T-helper 1 cell treated with Interleukin-12 subunit alpha and Interleukin-12 subunit beta and Interleukin-4 antibody, amounts not matched to agents 30 ng/mL and 1 ng/mL, for 36 hours (primary cell): Measurements from ENCODE around the gene CHRNA3. TPM values are rescaled to one million over a fixed set of nuclear protein-coding genes. Genes with fewer than 3 reads are reported as not detected.

Source experiments
- intact Hi-C: fragments of 100-400 bp; cut with micrococcal nuclease; formaldehyde crosslinking; loops from one replicate; pipeline ENCODE4 v1.15.1; 2024
- total RNA-seq: library from RNA; stranded (reverse); gene quantifications from 2 replicates; pipeline ENCODE4 v1.2.3, GENCODE V29; 2022

Gene CHRNA3
- total RNA-seq, 1 donor from 2014 or later = not detected

- intact Hi-C loops = loop anchor here (1.0 kb wide), 1 partner anchor 71 kb away; no protein-coding TSS in a partner anchor
These were observed 17.1 kb upstream of the CHRNA3 start for GRCh38 chr15:78637776-78638435.

GRCh38 chr15:78636378-78636859 is 15.6 kb upstream of the CHRNA3 start:
- intact Hi-C loops = no loop called here

DNA sequence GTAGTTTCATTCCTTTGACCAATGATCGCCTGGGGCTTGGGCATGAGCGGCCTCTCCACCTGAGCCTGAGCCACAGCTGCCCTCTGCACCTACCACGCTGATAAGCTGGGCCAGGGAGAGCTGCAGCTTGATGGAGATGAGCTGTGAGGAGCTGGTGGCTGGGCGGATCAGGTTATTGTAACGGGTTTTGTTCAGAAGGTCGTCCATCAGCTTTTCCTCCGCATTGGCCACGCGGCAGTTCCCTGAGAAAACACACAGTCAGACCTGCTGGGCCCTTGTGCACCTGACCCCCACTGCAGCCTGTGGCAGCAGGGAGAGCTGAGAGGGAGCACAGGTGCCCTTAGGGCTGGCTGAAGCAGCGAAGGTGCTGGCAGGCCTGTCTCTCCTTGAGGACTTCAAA is 14.6 kb upstream of the CHRNA3 start:
- intact Hi-C loops = no loop called here

- intact Hi-C loops = no loop called here
These were observed 13.7 kb upstream of the CHRNA3 start for GRCh38 chr15:78634210-78635145.

GRCh38 chr15:78633348-78633747 is 12.6 kb upstream of the CHRNA3 start:
- intact Hi-C loops = no loop called here

- intact Hi-C loops = no loop called here
These were observed 10.3 kb upstream of the CHRNA3 start for GRCh38 chr15:78630886-78631633.

DNA sequence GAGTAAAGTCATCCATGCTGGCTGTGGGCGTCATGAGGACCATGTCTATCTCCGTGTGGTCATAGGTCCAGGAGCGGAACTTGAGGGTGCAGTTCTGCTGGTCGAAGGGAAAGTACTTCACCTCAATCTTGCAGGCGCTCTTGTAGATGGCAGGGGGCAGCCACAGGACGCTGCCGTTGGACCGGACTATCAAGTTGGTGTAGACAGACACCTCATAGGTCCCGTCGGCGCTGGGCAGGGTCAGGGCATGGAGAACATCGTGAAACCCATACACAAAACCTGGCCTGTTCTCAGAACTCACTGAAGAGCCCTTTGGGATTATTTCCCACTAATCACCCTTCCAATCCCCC is 8.9 kb upstream of the CHRNA3 start:
- intact Hi-C loops = no loop called here

GRCh38 chr15:78629031-78629715 is 8.4 kb upstream of the CHRNA3 start:
- intact Hi-C loops = no loop called here

- intact Hi-C loops = no loop called here
These were observed 7.4 kb upstream of the CHRNA3 start for GRCh38 chr15:78628227-78628626.

DNA sequence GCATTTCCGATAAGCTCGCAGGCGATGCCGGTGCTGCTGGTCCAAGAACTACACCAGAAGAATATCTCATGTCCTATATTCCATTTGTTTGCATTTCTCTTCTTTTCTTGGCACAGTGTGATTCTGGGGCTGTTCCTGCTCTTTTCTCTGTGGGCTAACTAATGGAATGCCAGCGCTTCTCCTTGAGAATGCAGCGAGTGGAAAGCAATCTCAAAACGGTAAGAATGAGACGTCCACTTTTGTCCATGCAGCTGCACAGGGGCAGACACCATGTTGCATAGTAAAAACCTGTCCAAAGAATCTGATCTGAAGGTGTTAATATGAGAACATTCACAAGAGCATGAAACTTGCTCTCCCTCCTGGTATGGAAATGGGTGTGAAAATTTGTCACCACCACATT is 6.6 kb upstream of the CHRNA3 start:
- intact Hi-C loops = no loop called here

DNA sequence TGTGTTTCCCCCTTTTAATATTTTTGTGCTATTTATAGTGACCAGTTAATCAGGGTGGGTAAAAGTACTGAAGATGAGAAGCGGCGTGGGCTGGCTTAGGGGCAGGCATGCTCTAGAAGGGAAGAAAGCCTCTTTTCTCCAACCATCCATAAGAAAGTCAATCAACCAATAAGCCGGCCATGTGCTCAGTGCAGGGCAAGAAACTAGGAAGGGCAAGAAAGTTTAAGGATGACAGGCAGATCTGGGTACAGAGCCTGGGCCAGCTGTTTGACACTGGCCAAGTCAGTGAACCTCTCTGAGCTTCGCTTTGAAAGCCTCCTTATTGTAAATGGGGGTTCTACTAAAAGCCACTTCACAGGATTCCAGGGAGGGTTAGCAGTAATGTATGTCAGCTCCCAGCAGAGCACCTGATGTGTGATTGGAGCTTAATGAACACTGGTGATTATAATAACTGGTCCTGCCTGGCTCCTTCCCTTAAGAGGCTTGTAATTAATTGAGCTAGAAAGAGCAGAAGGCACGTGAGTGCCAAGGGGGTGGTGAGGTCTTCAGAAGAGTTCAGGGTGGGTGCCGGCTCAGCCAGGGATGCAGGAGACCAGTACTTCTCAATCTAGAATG is 5.7 kb upstream of the CHRNA3 start:
- intact Hi-C loops = no loop called here

DNA sequence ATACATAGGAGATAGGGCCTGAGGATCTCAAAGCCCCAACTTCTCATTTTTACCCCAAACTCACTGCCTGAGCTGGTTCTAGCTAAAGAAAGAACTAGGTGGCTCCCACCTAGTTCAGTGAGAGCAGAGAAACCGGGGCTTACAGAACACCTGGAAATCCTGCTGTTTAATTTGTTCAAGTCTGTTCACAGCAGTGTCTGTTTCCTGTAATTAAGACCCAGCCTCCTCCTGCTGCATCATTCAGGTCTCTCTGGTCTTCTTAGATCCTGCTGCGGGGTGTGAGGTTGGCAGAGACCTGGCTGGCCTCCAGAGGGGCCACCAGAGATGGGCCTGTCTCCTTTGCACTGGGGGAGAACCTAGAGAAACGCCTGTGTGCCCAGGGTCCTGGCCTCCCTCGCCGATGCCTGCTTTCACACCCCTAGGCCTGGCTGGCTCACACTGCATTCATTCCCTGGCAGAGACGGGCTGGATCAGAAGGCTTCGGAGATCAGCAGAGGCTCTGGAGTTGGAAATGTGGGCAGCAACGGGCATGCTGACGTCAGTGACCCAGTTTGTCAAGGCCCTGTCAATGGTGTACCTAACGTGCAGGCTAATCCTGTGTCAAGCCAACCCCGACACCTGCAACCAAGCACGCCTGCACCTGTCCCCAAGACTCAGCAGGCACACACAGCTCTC is 4.9 kb upstream of the CHRNA3 start:
- intact Hi-C loops = no loop called here

- intact Hi-C loops = no loop called here
These were observed 4.1 kb upstream of the CHRNA3 start for GRCh38 chr15:78624651-78625590.

GRCh38 chr15:78623786-78624497 is 3.1 kb upstream of the CHRNA3 start:
- intact Hi-C loops = no loop called here

GRCh38 chr15:78621810-78622402 is 1.1 kb upstream of the CHRNA3 start:
- intact Hi-C loops = no loop called here

DNA sequence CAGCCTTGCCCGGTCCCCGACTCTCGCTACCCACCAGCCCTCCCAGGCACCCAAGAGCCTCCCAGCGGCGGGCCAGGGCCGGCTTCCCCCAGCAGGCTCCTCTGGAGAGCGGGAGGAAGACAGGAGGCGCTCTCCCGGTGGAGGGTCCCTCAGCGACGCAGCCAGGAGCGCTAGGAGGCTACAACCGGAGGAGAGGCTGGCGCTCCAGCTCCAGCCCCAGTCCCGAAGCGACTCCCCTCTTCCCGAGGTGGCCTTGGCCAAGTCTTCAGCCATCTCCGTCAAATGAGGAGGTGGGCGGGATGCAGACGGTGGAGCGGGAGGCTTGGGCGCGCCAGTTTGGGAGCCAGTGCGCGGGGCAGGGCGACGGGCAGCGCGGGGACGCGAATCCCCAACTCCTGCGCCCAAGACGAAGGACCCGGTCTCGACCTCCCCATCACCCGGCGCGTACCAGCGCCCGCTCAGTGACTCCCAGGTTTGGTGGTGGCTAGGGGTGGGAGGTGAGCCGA is 722 bp downstream of the CHRNA3 start:
- intact Hi-C loops = no loop called here

- intact Hi-C loops = loop anchor here (2.0 kb wide), 1 partner anchor 566 kb away; no protein-coding TSS in a partner anchor
These were observed 1.5 kb downstream of the CHRNA3 start for GRCh38 chr15:78619022-78619950.
